Adrenal gland (tissue), 5 donors: ENCODE results near the gene SSBP3.

Source experiments
- POLR2A ChIP-seq, 2 donors: fragments of 450-650 bp; IDR thresholded peaks; one replicate each; pipeline ENCODE4 v1.6.1; 2017; ENCODE audit warnings: antibody characterized with exemption in 2 of 2, mild to moderate bottlenecking in 2 of 2, moderate library complexity in 1 of 2
- TF ChIP-seq, protein P1 (sequence below), 6 experiments: fragments of 450-650 bp in 4 of 6; fragments of 200-600 bp in 2 of 6; sonication (generic) in 1 of 6; IDR thresholded peaks; 1 replicate in 5 of 6; 2 replicates in 1 of 6; pipeline versions ENCODE4 v1.5.1 to v1.8.0; 2016 to 2021; ENCODE audit warnings: antibody characterized with exemption in 6 of 6, mild to moderate bottlenecking in 2 of 6, moderate library complexity in 1 of 6
- donor health status: DM: no; HTN: no; CAD: no.

DNA sequence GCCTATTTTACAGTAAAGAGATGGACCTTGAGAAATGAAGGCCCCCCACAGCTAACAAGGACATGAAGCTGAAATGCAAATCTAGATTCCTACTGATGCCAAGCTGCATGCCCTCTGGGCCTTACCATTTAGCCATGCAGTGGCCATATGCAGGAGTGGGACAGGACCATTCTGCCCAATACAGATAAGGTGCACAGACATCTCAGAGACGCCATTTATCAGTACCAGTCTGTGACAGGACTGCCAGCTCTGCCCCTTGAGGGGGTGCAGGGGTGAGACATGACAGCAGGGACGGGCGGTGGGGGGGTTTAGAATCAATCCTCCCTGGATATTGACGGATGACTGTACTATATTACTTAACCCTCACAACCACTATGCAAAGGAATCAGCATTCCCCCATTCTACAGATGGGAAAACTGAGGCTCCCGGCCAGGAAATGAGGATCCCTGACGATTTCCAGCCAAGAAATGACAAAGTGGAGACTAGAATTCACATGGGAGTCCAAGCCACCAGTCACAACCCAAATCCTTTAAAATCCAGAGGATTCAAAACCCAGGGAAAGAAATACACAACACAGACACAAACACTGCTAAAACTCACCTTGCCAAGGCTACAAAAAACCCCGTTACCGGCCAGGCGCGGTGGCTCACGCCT, 10.8 kb downstream of the SSBP3 start:
- TF ChIP-seq, protein P1, sequence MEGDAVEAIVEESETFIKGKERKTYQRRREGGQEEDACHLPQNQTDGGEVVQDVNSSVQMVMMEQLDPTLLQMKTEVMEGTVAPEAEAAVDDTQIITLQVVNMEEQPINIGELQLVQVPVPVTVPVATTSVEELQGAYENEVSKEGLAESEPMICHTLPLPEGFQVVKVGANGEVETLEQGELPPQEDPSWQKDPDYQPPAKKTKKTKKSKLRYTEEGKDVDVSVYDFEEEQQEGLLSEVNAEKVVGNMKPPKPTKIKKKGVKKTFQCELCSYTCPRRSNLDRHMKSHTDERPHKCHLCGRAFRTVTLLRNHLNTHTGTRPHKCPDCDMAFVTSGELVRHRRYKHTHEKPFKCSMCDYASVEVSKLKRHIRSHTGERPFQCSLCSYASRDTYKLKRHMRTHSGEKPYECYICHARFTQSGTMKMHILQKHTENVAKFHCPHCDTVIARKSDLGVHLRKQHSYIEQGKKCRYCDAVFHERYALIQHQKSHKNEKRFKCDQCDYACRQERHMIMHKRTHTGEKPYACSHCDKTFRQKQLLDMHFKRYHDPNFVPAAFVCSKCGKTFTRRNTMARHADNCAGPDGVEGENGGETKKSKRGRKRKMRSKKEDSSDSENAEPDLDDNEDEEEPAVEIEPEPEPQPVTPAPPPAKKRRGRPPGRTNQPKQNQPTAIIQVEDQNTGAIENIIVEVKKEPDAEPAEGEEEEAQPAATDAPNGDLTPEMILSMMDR (IDR thresholded peaks at IDR 0.05), result no peak
- no peak for TF ChIP-seq POLR2A (IDR thresholded peaks at IDR 0.05)
